HG02884 (cell line): ENCODE measurements around the gene SPNS1.
"Not testable (repeated sequence)": the region's sequence is repeated elsewhere in the genome, so short reads cannot be mapped to it uniquely, and the experiment has no call there.

Experiments
- ATAC-seq: cut with Tn5 transposase; IDR thresholded peaks from one replicate; pipeline ENCODE4 v1.9.1; 2021; ENCODE audit warnings: mild to moderate bottlenecking, moderate library complexity; ENCODE audit not compliant: unreplicated experiment

Gene SPNS1

GRCh38 chr16:28974437-28975157 lies at the start of gene SPNS1:
TSS of gene SPNS1 (plus strand) at chr16:28974778. CDS start at chr16:28975152, 374 bp downstream.
- peak; percentile 88 for ATAC-seq

GRCh38 chr16:28925386-28926228 lies 49.0 kb upstream of the SPNS1 start:
- ATAC-seq: peak; percentile 27

GRCh38 chr16:28926284-28926683 lies 48.3 kb upstream of the SPNS1 start:
- ATAC-seq: not testable (repeated sequence)

GRCh38 chr16:28927815-28928214 lies 46.8 kb upstream of the SPNS1 start:
- no peak for ATAC-seq

GRCh38 chr16:28930203-28930602 lies 44.4 kb upstream of the SPNS1 start:
- no peak for ATAC-seq

GRCh38 chr16:28930652-28931051 lies 43.9 kb upstream of the SPNS1 start:
- no peak for ATAC-seq

GRCh38 chr16:28931801-28932225 lies 42.8 kb upstream of the SPNS1 start, which contains the start of gene CD19:
TSS of gene CD19 (plus strand) at chr16:28931971. CDS start at chr16:28932001, 30 bp downstream.
- no peak for ATAC-seq

- no peak for ATAC-seq
Observed at GRCh38 chr16:28932339-28933141, 42.0 kb upstream of the SPNS1 start.

GRCh38 chr16:28933171-28933570 lies 41.4 kb upstream of the SPNS1 start:
- ATAC-seq: no peak

- ATAC-seq: no peak
Observed at GRCh38 chr16:28935346-28935745, 39.2 kb upstream of the SPNS1 start.

- ATAC-seq: peak; percentile 79
Observed at GRCh38 chr16:28935924-28936783, 38.4 kb upstream of the SPNS1 start.

- ATAC-seq: no peak
Observed at GRCh38 chr16:28936784-28937155, 37.8 kb upstream of the SPNS1 start.

GRCh38 chr16:28937222-28937876 lies 37.2 kb upstream of the SPNS1 start:
- no peak for ATAC-seq

- no peak for ATAC-seq
Observed at GRCh38 chr16:28938721-28939120, 35.9 kb upstream of the SPNS1 start.

GRCh38 chr16:28939825-28940224 lies 34.8 kb upstream of the SPNS1 start:
- not testable (repeated sequence) for ATAC-seq

GRCh38 chr16:28943281-28943680 lies 31.3 kb upstream of the SPNS1 start:
- no peak for ATAC-seq

GRCh38 chr16:28946681-28947080 lies 27.9 kb upstream of the SPNS1 start:
- ATAC-seq: no peak

- ATAC-seq: peak; percentile 90
Observed at GRCh38 chr16:28950648-28951409, 23.7 kb upstream of the SPNS1 start, which contains the start of gene NFATC2IP. TSS of gene NFATC2IP (plus strand) at chr16:28950937. CDS start at chr16:28951012, 75 bp downstream.
